ENCODE measurements around the gene PHACTR3.

Gene PHACTR3

DNA sequence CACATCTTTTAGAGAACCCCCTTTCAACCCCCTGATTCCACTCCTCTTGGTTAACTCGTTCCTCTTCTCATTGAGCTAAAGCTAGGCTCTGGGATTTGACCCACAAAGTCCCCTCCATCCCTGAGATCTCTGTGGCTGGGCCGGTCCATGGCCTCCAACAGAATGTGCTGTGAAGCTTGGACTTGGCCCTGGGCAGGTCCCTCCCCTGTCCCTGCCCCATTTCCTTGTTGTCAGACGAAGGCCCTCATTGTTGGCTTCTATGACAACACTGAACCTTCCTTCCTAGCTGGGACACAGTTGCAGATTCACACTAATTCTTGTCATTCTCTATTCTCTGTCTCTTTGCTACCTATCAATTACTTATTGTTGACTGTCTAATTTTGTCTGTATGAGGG is 173.0 kb downstream of the PHACTR3 start:
- TF ChIP-seq, protein P1, sequence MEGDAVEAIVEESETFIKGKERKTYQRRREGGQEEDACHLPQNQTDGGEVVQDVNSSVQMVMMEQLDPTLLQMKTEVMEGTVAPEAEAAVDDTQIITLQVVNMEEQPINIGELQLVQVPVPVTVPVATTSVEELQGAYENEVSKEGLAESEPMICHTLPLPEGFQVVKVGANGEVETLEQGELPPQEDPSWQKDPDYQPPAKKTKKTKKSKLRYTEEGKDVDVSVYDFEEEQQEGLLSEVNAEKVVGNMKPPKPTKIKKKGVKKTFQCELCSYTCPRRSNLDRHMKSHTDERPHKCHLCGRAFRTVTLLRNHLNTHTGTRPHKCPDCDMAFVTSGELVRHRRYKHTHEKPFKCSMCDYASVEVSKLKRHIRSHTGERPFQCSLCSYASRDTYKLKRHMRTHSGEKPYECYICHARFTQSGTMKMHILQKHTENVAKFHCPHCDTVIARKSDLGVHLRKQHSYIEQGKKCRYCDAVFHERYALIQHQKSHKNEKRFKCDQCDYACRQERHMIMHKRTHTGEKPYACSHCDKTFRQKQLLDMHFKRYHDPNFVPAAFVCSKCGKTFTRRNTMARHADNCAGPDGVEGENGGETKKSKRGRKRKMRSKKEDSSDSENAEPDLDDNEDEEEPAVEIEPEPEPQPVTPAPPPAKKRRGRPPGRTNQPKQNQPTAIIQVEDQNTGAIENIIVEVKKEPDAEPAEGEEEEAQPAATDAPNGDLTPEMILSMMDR (conservative IDR thresholded peaks at IDR 0.05; ENCODE audit: control insufficient read depth, insufficient read depth, low read depth, low read length) = no peak
- no peak overlapping the region for H3K4me3 ChIP-seq (ENCODE audit: control insufficient read depth, low read depth, low read length)
- no peak for DNase-seq (ENCODE audit: low read depth)

- no peak for DNase-seq (ENCODE audit: low read depth)
- TF ChIP-seq, protein P1 (conservative IDR thresholded peaks at IDR 0.05; ENCODE audit: control insufficient read depth, insufficient read depth, low read depth, low read length) = no peak
- no peak overlapping the region for H3K4me3 ChIP-seq (ENCODE audit: control insufficient read depth, low read depth, low read length)
These were observed 173.7 kb downstream of the PHACTR3 start for GRCh38 chr20:59777814-59778575.

GRCh38 chr20:59778615-59779200 is 174.4 kb downstream of the PHACTR3 start:
- TF ChIP-seq, protein P1 (conservative IDR thresholded peaks at IDR 0.05; ENCODE audit: control insufficient read depth, insufficient read depth, low read depth, low read length) = no peak
- no peak overlapping the region for H3K4me3 ChIP-seq (ENCODE audit: control insufficient read depth, low read depth, low read length)
- no peak for DNase-seq (ENCODE audit: low read depth)

DNA sequence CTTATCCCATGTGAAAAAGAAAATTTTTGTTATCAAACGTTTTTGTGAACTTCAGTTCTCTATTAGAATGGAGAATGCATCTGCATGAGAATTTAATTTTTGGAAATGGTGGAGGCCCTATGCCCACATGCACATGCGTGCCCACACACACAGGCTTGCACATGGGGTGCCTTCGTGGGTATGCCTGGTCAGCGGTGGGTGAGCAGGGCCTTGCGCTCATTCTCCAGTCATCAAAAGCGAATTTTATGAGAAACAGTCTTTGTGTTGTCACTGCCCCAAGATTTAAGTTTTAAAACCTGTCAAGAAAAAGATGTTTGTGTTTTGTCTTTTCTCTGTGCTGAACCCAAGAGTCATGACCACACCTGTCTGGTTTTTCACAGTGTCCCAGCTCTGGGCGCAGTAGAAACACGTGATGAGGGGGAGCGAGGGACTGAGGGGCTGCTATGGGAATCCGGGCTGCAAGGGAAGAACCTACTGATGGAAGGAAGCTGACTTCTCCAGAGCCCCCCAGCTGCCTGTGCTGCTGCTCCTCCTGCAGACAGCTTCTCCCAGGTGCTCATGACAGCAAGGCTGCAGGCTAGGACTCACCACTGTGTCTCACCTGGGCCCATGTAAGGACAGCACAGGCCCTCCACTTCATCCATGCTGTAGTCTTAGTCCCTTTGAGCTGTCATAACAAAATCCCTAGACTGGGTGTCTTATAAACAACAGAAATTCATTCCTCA is 175.5 kb downstream of the PHACTR3 start:
- no peak for DNase-seq (ENCODE audit: low read depth)
- TF ChIP-seq, protein P1 (conservative IDR thresholded peaks at IDR 0.05; ENCODE audit: control insufficient read depth, insufficient read depth, low read depth, low read length) = no peak
- H3K4me3 ChIP-seq (ENCODE audit: control insufficient read depth, low read depth, low read length) = no peak overlapping the region

- no peak overlapping the region for H3K4me3 ChIP-seq (ENCODE audit: control insufficient read depth, low read depth, low read length)
- TF ChIP-seq, protein P1 (conservative IDR thresholded peaks at IDR 0.05; ENCODE audit: control insufficient read depth, insufficient read depth, low read depth, low read length) = no peak
- no peak for DNase-seq (ENCODE audit: low read depth)
These were observed 176.3 kb downstream of the PHACTR3 start for GRCh38 chr20:59780494-59781185.

- H3K4me3 ChIP-seq (ENCODE audit: control insufficient read depth, low read depth, low read length) = no peak overlapping the region
- TF ChIP-seq, protein P1 (conservative IDR thresholded peaks at IDR 0.05; ENCODE audit: control insufficient read depth, insufficient read depth, low read depth, low read length) = no peak
- no peak for DNase-seq (ENCODE audit: low read depth)
These were observed 176.9 kb downstream of the PHACTR3 start for GRCh38 chr20:59781226-59781625.
